Ishikawa (cell line): Measurements from ENCODE around the gene PDGFB.

Experiments
- CEBPB ChIP-seq: IDR thresholded peaks from 2 replicates; pipeline ENCODE4 v1.6.1; 2012
- CREB1 ChIP-seq: IDR thresholded peaks from 2 replicates; pipeline ENCODE4 v1.6.1; 2012; ENCODE audit warnings: low read depth
- EGR1 ChIP-seq: IDR thresholded peaks from 2 replicates; pipeline ENCODE4 v1.6.1; 2012
- EP300 ChIP-seq: IDR thresholded peaks from 2 replicates; pipeline ENCODE4 v1.6.1; 2012; ENCODE audit warnings: borderline replicate concordance
- FOXM1 ChIP-seq: IDR thresholded peaks from 2 replicates; pipeline ENCODE4 v1.6.1; 2012; ENCODE audit warnings: low read depth, borderline replicate concordance
- MAX ChIP-seq: IDR thresholded peaks from 2 replicates; pipeline ENCODE4 v1.6.1; 2012
- NFIC ChIP-seq: IDR thresholded peaks from 2 replicates; pipeline ENCODE4 v1.6.1; 2012
- RAD21 ChIP-seq: IDR thresholded peaks from 2 replicates; pipeline ENCODE4 v1.6.1; 2012; ENCODE audit warnings: low read depth
- REST ChIP-seq: IDR thresholded peaks from 2 replicates; pipeline ENCODE4 v1.6.1; 2012; ENCODE audit warnings: low read depth, mild to moderate bottlenecking
- TAF1 ChIP-seq: IDR thresholded peaks from 2 replicates; pipeline ENCODE4 v1.6.1; 2012; ENCODE audit warnings: low read depth, mild to moderate bottlenecking
- TCF12 ChIP-seq: IDR thresholded peaks from 2 replicates; pipeline ENCODE4 v1.6.1; 2012; ENCODE audit warnings: low read depth
- TEAD4 ChIP-seq: IDR thresholded peaks from 2 replicates; pipeline ENCODE4 v1.6.1; 2012
- YY1 ChIP-seq: IDR thresholded peaks from 2 replicates; pipeline ENCODE4 v1.6.1; 2012; ENCODE audit warnings: low read depth

GRCh38 chr22:39266398-39267030 lies 21.7 kb upstream of the PDGFB start:
- TF ChIP-seq EP300 (peak; percentile 70), CEBPB (peak; percentile 32; the same call in 1 of the 2 replicates), YY1 (0 out of 2 replicates have a peak, but pooled peaks have one; percentile 27), RAD21 (no peak), REST (no peak), FOXM1 (no peak), TEAD4 (peak; percentile 44; the same call in 1 of the 2 replicates), NFIC (no peak), TCF12 (peak; percentile 71), MAX (peak; percentile 27; the same call in 1 of the 2 replicates), TAF1 (no peak), EGR1 (no peak), CREB1 (no peak)
